ENCODE measurements around the gene DHX35. TPM values are rescaled to one million over a fixed set of nuclear protein-coding genes. Genes with fewer than 3 reads are reported as not detected.
A peak's percentile ranks its signal among the peaks of the same experiment; 100 is the strongest.
"Not testable (repeated sequence)": the region's sequence is repeated elsewhere in the genome, so short reads cannot be mapped to it uniquely, and the experiment has no call there.

Gene DHX35
- total RNA-seq, 2 experiments from 2014 or later = 16.9 to 17.0 TPM

DNA sequence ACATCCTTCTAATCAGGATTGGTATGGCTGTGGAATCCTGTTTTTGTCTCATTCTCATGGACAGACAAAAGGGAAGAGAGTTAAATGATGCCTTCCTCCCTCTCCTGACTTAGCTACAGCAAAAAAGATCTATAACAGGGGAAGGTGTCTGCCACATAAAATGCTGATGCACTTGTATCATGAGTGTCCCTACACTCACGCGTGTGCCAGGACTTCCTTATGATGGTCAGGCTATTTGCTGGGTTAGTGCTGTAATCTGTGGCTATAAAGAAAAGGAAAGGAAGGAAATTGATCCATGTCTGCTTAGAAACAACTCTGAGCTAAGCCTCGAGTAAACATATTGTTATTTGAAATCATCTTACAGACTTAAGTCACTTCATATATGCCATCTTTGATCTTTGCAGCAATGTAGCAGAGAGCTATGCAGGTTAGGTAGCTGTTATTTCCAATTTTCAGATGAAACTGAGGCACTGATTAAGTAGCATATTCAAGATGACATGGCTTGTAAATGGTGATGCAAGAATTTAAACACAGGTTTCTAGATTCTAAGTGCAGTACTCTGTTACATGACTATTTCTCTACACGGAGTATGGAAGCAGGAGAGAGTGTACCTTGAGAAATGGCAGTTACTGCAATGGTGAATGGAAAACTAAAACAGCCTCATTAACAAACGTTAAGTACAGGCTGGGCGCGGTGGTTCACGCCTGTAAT lies 8.4 kb upstream of the DHX35 start:
- Mint-ChIP-seq H3K9me3 (no peaks in the 10 kb centered on the region), H3K36me3 (peaks cover 19% of the 10 kb centered on the region), H3K4me1 (no peaks in the 10 kb centered on the region), H3K27ac (no peak overlapping the region), H3K4me3 (no peak overlapping the region), H3K27me3 (no peaks in the 10 kb centered on the region)
- DNase-seq = no peak

DNA sequence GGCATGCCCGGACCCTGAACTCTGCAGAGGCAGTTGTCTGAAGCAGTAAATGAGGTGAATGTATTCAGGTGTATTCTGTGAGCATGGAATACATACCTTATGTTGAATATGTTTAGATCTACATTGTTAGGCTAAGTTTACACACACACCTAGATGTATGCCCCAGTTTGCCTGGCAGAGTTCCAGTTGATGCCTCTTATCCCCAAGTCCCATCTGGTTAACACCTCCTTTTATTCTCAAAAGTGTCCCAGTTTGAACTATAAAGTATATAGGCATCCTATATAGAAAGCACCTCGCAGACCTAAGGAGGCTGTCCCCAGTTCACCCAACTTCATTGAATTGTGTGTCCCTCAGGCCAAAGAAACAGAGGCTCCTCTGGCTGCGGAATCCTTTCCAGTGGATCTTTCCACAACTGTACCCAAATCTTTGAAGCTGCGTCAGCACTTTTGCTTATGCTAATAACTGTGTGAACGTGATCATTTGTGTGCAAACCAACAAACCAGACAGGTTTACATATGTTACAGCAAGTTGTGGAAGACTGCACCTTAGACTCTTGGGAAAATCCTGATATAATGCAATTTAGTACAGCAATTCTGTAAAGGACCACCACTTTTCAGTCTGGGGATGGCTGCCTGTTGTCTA lies 4.8 kb upstream of the DHX35 start:
- no peaks in the 10 kb centered on the region for H3K9me3 Mint-ChIP-seq
- no peak for DNase-seq
- H3K27me3 Mint-ChIP-seq = no peaks in the 10 kb centered on the region
- peaks cover 14% of the 10 kb centered on the region for H3K36me3 Mint-ChIP-seq
- no peak overlapping the region for H3K27ac Mint-ChIP-seq
- no peak overlapping the region for H3K4me3 Mint-ChIP-seq
- H3K4me1 Mint-ChIP-seq = peaks cover 12% of the 10 kb centered on the region

DNA sequence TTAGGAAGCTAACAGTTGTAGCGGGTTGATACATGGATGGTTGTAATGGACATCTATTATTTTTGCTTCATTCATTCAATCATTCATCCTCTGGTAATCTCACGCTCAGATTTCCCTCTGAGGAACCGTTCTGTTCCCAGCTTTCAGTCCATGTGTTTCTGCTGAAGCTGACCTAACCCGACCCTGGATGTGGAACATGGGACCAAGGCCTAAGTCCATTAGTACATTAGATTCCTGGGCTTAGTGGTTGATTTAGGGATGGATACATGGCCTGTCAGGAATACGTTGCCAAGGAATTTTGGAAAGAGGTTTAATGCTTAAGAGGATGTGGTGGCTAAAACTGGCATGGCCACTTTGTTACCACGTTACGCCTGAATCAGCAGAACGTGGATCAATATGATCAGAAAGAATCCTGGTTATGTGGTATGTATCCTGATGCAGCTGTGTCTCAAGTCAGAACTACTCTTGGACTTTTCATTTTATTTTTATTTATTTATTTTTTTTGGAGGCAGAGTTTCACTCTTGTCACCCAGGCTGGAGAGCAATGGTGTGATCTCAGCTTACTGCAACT lies 4.1 kb upstream of the DHX35 start:
- no peak overlapping the region for H3K27ac Mint-ChIP-seq
- no peak for DNase-seq

DNA sequence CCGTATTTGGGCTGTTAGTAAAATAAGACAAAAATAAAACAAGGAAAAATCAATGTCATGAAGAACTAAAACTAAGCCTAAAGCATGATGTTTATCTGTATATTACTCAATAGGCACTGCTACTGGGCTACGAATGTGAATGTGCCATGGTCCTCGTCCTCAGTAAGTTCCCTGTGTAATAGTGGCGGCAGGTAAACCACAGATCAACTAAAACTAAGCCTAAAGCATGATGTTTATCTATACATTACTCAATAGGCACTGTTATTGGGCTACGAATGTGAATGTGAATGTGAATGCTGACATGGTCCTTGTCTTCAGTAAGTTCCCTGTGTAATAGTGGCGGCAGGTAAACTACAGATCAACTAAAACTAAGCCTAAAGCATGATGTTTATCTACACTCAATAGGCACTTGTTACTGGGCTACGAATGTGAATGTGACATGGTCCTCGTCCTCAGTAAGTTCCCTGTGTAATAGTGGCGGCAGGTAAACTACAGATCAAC lies 1.9 kb upstream of the DHX35 start:
- H3K4me3 Mint-ChIP-seq = not testable (repeated sequence)
- Mint-ChIP-seq H3K36me3 (peaks cover 13% of the 10 kb centered on the region), H3K4me1 (peaks cover 28% of the 10 kb centered on the region)

More for the DNA sequence above, 4.1 kb upstream of the DHX35 start:
- Mint-ChIP-seq H3K9me3 (no peaks in the 10 kb centered on the region), H3K4me3 (no peak overlapping the region), H3K36me3 (peaks cover 12% of the 10 kb centered on the region), H3K4me1 (peaks cover 16% of the 10 kb centered on the region), H3K27me3 (no peaks in the 10 kb centered on the region)

DNA sequence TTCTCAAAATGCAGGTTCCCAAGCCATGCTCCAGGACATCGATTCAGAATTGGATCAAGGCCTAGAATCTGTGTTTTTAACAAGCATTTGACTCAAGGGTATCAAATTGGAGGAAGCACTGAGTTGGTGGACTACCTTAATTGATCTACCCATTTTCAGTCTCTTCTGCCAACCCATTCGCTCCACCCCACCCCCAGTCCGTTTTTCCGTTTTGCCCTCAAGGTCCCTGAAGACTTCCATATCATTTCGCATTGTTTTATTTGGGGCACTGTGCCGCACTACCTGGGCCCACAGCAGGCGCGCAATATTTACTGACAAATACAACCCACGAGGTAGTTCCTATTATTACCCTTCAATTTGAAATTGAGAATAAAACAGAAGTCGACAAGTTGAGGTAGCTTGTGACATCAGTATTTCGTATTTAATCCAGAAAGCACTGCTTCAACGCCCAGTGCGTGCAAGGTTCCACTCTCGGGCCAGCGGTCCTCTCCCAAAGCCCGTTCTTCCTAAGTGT lies 557 bp upstream of the DHX35 start:
- H3K9me3 Mint-ChIP-seq = no peaks in the 10 kb centered on the region
- no peaks in the 10 kb centered on the region for H3K27me3 Mint-ChIP-seq
- peaks cover 13% of the 10 kb centered on the region for H3K36me3 Mint-ChIP-seq
- H3K27ac Mint-ChIP-seq = peak overlapping the region; percentile 99
- peaks cover 32% of the 10 kb centered on the region for H3K4me1 Mint-ChIP-seq
- DNase-seq = peak; percentile 17
- peak overlapping the region; percentile 97 for H3K4me3 Mint-ChIP-seq

More for the DNA sequence above, 1.9 kb upstream of the DHX35 start:
- not testable (repeated sequence) for H3K27me3 Mint-ChIP-seq, DNase-seq, H3K27ac Mint-ChIP-seq, H3K9me3 Mint-ChIP-seq

DNA sequence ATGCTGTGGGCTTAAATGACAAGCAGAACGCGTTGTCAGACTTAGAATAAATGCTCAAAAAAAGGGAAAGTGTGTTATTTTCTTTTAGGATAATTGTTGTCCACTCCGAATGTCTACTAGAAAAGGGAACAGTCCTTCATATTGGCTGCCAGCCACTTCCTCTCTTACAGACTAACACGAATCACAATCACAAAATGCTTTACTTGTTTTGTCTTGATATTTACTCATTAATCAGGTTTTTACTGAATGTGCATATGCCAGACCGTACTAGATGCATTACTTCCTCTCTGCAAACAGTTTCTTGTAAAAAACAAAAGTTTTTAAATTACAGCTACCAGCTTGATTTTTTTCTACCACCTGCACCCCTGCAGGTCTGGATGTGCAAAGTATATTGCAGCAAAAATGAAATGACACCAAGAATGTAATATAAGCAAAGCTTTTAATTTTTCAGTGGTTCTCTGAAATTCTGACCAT lies 821 bp downstream of the DHX35 start:
- Mint-ChIP-seq H3K27ac (peak overlapping the region; percentile 96), H3K9me3 (no peaks in the 10 kb centered on the region), H3K4me1 (peaks cover 34% of the 10 kb centered on the region), H3K4me3 (peak overlapping the region; percentile 97), H3K36me3 (peaks cover 15% of the 10 kb centered on the region), H3K27me3 (no peaks in the 10 kb centered on the region)
- no peak for DNase-seq

DNA sequence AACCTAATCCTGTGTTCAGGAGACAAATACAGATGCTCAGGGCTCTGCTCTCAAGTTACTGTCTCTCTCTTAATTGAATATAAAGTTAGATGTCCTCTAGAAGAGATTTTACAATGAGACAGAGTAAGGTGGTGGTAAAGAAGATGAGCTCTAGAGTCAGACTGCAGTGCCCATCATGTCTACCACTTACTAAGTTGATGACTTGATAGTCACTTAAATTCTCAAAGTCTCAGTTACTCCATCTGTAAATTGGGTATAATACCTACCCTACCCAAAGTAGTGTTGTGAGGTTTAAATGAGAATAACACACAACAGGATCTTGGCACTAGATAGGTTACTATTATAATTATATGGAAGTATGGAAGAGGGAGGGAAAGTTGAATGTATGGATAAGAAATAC lies 1.6 kb downstream of the DHX35 start:
- no peak for DNase-seq
- Mint-ChIP-seq H3K4me1 (peaks cover 34% of the 10 kb centered on the region), H3K36me3 (peaks cover 16% of the 10 kb centered on the region), H3K9me3 (no peaks in the 10 kb centered on the region), H3K4me3 (no peak overlapping the region), H3K27me3 (no peaks in the 10 kb centered on the region), H3K27ac (no peak overlapping the region)

DNA sequence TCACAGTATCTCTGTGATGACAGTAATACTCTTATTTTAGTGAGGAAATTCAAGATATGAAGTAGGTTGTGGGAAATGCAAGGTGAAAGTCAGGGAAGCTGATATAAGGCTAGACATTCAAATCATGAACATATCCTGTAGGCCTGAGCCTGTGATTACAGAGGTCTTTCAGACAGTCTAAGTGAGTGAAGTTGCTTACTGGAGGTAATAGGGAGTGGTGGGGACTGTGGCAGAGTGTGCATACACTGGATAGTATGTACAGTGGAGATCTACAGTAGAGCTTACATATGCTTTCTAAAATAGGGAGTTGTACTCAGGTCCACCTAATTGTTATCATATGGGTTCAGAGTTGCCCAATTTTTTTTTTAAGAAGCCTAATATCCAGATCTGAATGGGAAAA lies 3.1 kb downstream of the DHX35 start:
- H3K4me3 Mint-ChIP-seq = no peak overlapping the region
- no peaks in the 10 kb centered on the region for H3K27me3 Mint-ChIP-seq
- no peak for DNase-seq
- H3K9me3 Mint-ChIP-seq = no peaks in the 10 kb centered on the region
- peaks cover 17% of the 10 kb centered on the region for H3K36me3 Mint-ChIP-seq
- H3K4me1 Mint-ChIP-seq = peaks cover 34% of the 10 kb centered on the region
- no peak overlapping the region for H3K27ac Mint-ChIP-seq

DNA sequence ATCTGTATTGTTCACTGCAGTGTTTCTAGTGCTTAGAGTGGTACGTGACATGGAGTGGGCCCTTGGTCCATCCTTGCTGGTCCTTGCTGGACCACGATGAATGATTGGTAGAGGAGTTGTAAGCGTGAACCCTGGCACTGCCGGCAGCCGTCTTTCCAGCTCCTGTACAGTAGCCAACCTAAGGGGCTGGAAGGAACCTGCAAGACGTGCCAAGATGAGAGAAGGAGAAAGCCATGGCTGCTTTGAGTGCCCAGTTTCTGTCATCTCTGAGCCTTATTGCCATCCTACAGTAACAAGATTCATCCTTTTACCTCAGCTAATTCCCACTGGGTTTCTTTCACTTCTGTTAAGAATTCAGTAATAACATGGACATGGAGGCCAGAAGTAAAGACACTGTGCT lies 5.9 kb downstream of the DHX35 start:
- H3K9me3 Mint-ChIP-seq = no peaks in the 10 kb centered on the region

DNA sequence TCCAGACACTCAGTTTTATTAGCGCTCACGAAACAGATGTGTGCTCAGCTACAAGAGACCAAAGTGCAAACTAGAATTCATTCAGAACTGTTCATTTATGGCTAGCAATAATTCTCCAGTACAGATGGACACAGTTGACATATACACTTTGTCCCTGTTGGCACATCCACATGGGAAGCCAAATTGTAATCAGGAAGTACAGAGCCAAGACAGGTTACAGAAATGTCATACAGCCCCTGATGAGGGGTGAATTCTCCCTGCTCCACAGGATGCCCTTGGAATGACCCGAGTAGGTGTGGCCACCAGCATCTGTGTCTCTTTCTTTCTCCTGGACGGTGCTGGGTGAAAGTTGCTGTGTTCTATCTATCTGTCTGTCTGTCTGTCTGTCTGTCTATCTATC lies 7.6 kb downstream of the DHX35 start:
- Mint-ChIP-seq H3K27ac (no peak overlapping the region), H3K27me3 (no peaks in the 10 kb centered on the region), H3K4me3 (no peak overlapping the region), H3K4me1 (peaks cover 14% of the 10 kb centered on the region), H3K36me3 (peaks cover 18% of the 10 kb centered on the region), H3K9me3 (no peaks in the 10 kb centered on the region)
- no peak for DNase-seq

More for the DNA sequence above, 5.9 kb downstream of the DHX35 start:
- DNase-seq = no peak
- no peak overlapping the region for H3K4me3 Mint-ChIP-seq
- H3K27ac Mint-ChIP-seq = no peak overlapping the region
- peaks cover 14% of the 10 kb centered on the region for H3K36me3 Mint-ChIP-seq
- H3K27me3 Mint-ChIP-seq = no peaks in the 10 kb centered on the region
- peaks cover 17% of the 10 kb centered on the region for H3K4me1 Mint-ChIP-seq

DNA sequence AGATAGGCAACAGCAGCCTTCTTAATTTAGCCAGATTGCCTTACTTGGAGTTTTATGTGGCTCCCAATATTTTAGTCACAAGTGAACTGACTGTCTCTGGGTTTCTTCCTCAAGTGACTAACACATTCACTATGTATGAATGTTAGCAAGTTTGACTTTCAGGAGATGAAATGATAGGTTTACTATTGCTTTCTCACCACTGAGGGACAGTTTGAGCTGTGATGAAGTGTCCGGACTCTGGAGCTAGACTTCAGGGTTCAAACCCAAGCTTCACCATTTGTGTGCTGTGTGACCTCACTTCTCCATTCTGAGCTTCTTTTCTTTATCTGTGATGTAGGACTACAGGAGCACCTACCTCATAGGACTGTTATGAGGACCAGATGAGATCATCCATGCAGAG lies 8.2 kb downstream of the DHX35 start:
- H3K4me3 Mint-ChIP-seq = no peak overlapping the region
- H3K27ac Mint-ChIP-seq = no peak overlapping the region

DNA sequence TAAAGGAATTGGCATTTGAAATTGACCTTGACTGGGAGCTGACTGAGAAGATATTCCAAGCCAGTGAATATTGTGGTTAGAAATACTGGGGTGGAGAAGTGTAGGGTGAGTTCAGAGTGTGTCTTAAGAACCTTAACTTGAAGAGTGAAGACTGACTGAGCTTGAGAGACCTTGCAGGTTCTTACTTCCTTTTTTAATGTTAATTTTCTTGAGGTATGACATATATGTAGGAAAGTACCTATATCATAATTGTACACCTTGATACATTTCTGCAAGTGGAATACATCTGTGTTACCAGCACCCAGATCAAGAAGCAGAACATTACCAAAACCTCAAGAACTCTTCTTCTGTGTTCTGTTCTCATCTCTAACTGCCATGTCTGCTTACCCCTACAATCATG lies 11.0 kb downstream of the DHX35 start:
- no peak overlapping the region for H3K4me3 Mint-ChIP-seq
- no peaks in the 10 kb centered on the region for H3K9me3 Mint-ChIP-seq

More for the DNA sequence above, 8.2 kb downstream of the DHX35 start:
- no peak for DNase-seq
- no peaks in the 10 kb centered on the region for H3K27me3 Mint-ChIP-seq
- H3K4me1 Mint-ChIP-seq = peaks cover 12% of the 10 kb centered on the region
- peaks cover 17% of the 10 kb centered on the region for H3K36me3 Mint-ChIP-seq
- no peaks in the 10 kb centered on the region for H3K9me3 Mint-ChIP-seq

DNA sequence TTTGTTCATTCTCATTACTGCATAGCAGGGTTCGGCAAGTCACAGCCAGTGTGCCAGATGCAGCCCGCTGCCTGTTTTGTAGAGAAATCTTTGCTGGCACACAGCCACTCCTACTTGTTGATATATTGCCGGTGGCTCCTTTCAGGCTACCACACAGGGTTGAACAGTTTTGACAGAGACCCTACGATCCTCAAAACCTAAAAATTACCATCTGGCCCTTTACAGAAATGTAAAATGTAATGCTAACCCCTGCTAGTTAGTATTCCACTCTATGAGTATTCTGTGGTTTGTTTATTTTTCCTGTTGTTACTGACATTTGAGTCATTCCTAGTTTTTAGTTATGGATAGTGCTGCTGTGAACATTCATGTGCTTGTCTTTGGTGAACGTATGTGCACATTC lies 11.5 kb downstream of the DHX35 start:
- Mint-ChIP-seq H3K27me3 (no peaks in the 10 kb centered on the region), H3K9me3 (no peaks in the 10 kb centered on the region)

More for the DNA sequence above, 11.0 kb downstream of the DHX35 start:
- DNase-seq = no peak
- Mint-ChIP-seq H3K36me3 (peaks cover 14% of the 10 kb centered on the region), H3K4me1 (peaks cover 7% of the 10 kb centered on the region), H3K27ac (no peak overlapping the region), H3K27me3 (no peaks in the 10 kb centered on the region)

DNA sequence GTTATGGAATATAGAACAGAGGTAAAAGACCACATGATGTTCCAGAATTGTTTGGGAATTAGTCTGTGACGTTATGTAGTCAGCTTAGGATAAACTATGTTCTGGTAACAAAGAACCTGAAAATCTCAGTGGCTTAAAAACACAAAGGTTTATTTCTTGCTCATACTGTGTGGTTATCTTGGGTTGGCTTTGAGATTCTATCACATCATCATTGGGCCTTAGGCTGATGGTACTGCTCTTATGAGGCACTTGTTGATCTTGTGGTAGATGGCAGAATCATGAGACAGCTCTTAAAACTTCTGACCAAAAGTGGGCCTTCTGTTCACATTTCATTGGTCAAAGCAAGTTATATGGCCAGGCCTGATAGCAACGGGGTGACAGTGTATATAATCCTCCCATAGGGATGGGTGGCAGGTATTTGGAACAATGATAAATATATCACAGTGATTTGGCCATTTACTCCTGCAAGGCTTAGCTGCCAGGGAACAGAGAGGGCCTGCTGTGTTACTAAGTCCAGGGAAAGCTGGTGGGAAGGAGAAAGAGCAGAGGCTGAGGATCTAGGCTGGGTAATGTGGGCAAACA lies 13.5 kb downstream of the DHX35 start:
- Mint-ChIP-seq H3K36me3 (peaks cover 9% of the 10 kb centered on the region), H3K4me1 (peaks cover 7% of the 10 kb centered on the region), H3K27ac (no peak overlapping the region), H3K4me3 (no peak overlapping the region), H3K27me3 (no peaks in the 10 kb centered on the region), H3K9me3 (no peaks in the 10 kb centered on the region)
- DNase-seq = no peak

More for the DNA sequence above, 11.5 kb downstream of the DHX35 start:
- Mint-ChIP-seq H3K27ac (no peak overlapping the region), H3K4me3 (no peak overlapping the region), H3K4me1 (peaks cover 7% of the 10 kb centered on the region), H3K36me3 (peaks cover 14% of the 10 kb centered on the region)
- no peak for DNase-seq

DNA sequence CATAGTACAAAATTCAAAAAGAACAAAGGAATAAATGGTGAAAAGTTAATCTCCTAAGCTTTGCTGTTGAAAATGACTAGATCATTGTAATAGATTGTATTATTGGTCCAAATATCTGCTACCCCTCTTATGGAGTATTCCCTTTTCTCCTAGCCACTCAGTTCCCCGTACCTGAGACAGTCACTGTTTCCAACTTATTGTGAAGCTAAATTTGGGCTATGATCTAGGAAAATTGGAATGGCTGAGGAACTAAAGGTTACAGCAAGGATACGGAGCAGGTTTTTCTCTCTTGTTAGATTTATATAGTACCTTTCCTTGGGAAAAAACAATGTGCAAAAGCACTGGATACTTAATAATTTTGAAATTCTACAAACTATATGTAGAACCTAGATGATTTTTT lies 17.3 kb downstream of the DHX35 start:
- no peak overlapping the region for H3K27ac Mint-ChIP-seq
- H3K27me3 Mint-ChIP-seq = no peaks in the 10 kb centered on the region
- peaks cover 2% of the 10 kb centered on the region for H3K4me1 Mint-ChIP-seq
- H3K36me3 Mint-ChIP-seq = peaks cover 6% of the 10 kb centered on the region
- DNase-seq = no peak
- H3K4me3 Mint-ChIP-seq = no peak overlapping the region
- H3K9me3 Mint-ChIP-seq = no peaks in the 10 kb centered on the region
